ENCODE results near the gene TTF2. TPM values are rescaled to one million over a fixed set of nuclear protein-coding genes. Genes with fewer than 3 reads are reported as not detected.
A peak's percentile ranks its signal among the peaks of the same experiment; 100 is the strongest.
"Not testable (repeated sequence)": the region's sequence is repeated elsewhere in the genome, so short reads cannot be mapped to it uniquely, and the experiment has no call there.

TTF2 gene
- total RNA-seq, 1 experiment from 2014 or later, result 46.6 TPM

DNA sequence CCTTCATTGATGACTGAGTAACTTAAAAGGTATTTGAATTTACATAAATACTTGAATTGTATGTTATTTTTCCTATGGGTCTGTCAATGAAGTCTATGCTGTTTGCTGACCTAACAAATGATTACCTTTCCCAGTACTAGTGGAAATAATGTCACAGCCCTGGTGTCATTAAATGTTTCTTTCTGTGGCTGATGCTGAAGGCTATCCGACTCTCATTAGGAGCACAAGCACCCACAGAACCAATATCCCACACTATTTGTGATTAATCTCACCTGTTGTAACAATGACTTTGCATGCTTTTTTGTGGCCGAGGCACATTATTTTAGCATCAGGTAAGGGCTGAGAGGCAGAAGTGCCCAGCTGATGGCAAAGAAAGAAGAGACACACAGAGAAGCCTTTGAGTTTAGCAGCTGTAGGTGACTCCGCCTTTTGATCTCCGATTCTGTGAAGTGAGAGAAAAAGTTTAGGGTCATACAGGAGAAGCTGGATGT, 87.3 kb downstream of the TTF2 start:
- intact Hi-C loops (cut with micrococcal nuclease; ENCODE audit: unreplicated experiment), result loop anchor here (2.0 to 10.0 kb wide), 2 partner anchors 57 to 137 kb away; no protein-coding TSS in a partner anchor
- Mint-ChIP-seq H3K27me3 (ENCODE audit: unreplicated experiment) (no peaks in the 10 kb centered on the region), H3K36me3 (ENCODE audit: insufficient read depth, unreplicated experiment) (peaks cover 7% of the 10 kb centered on the region), H3K4me3 (ENCODE audit: low read depth, unreplicated experiment) (peak overlapping the region; percentile 59), H3K4me1 (ENCODE audit: low read depth, unreplicated experiment) (peaks cover 54% of the 10 kb centered on the region), H3K27ac (ENCODE audit: unreplicated experiment) (peak overlapping the region; percentile 95), H3K9me3 (ENCODE audit: low read depth, unreplicated experiment) (no peaks in the 10 kb centered on the region)
- BruUV-seq (replicated peaks), result no TSS peak
- DNase-seq, result no peak
- no peak for TF ChIP-seq CTCF (IDR thresholded peaks at IDR 0.05; ENCODE audit: unreplicated experiment)
- CTCF ChIA-PET, result interaction anchor here (1.0 to 1.3 kb wide), 2 partner anchors 63 to 138 kb away, joined by 4 to 5 read pairs; partner anchors contain the start of gene VTCN1

GRCh38 chr1:117147856-117148588, 87.9 kb downstream of the TTF2 start:
- BruUV-seq (replicated peaks), result no TSS peak
- Mint-ChIP-seq H3K9me3 (ENCODE audit: low read depth, unreplicated experiment) (no peaks in the 10 kb centered on the region), H3K4me3 (ENCODE audit: low read depth, unreplicated experiment) (no peak overlapping the region), H3K27me3 (ENCODE audit: unreplicated experiment) (no peaks in the 10 kb centered on the region), H3K36me3 (ENCODE audit: insufficient read depth, unreplicated experiment) (peaks cover 7% of the 10 kb centered on the region), H3K27ac (ENCODE audit: unreplicated experiment) (peak overlapping the region; percentile 95), H3K4me1 (ENCODE audit: low read depth, unreplicated experiment) (peaks cover 54% of the 10 kb centered on the region)
- intact Hi-C loops (cut with micrococcal nuclease; ENCODE audit: unreplicated experiment), result loop anchor here (2.0 to 10.0 kb wide), 2 partner anchors 57 to 137 kb away; no protein-coding TSS in a partner anchor
- no peak for TF ChIP-seq CTCF (IDR thresholded peaks at IDR 0.05; ENCODE audit: unreplicated experiment)
- DNase-seq, result no peak
- CTCF ChIA-PET, result interaction anchor here (1.3 kb wide), 1 partner anchor 137 kb away, joined by 4 read pairs; no protein-coding TSS in a partner anchor

DNA sequence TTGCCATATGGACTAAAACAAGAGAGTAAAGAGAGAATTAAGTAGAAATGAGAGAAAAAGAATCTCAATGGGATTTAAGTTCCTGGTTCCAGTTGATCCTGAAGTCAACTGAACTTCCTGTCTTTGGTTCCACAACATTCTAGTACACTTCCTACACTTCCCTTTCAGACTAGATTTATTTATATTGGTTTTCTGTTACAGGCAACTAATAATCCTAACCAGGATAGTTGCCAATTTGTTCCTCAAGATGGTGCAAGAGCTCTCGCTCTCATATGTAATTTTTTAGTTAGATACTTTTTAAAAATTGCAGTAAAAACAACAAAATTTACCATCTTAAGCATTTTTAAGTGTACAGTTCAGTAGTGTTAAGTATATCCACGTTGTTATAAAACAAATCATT, 90.2 kb downstream of the TTF2 start:
- Mint-ChIP-seq H3K4me3 (ENCODE audit: low read depth, unreplicated experiment) (no peak overlapping the region), H3K9me3 (ENCODE audit: low read depth, unreplicated experiment) (no peaks in the 10 kb centered on the region), H3K36me3 (ENCODE audit: insufficient read depth, unreplicated experiment) (peaks cover 7% of the 10 kb centered on the region), H3K27ac (ENCODE audit: unreplicated experiment) (no peak overlapping the region), H3K27me3 (ENCODE audit: unreplicated experiment) (no peaks in the 10 kb centered on the region), H3K4me1 (ENCODE audit: low read depth, unreplicated experiment) (peaks cover 54% of the 10 kb centered on the region)
- intact Hi-C loops (cut with micrococcal nuclease; ENCODE audit: unreplicated experiment), result no loop called here
- CTCF ChIA-PET, result interaction anchor here (1.0 kb wide), 1 partner anchor 134 kb away, joined by 4 read pairs; no protein-coding TSS in a partner anchor
- no peak for DNase-seq
- TF ChIP-seq CTCF (IDR thresholded peaks at IDR 0.05; ENCODE audit: unreplicated experiment), result no peak
- BruUV-seq (replicated peaks), result no TSS peak

- H3K4me1 Mint-ChIP-seq (ENCODE audit: low read depth, unreplicated experiment), result peaks cover 48% of the 10 kb centered on the region
- H3K4me3 Mint-ChIP-seq (ENCODE audit: low read depth, unreplicated experiment); H3K9me3 Mint-ChIP-seq (ENCODE audit: low read depth, unreplicated experiment); CTCF ChIA-PET; H3K27me3 Mint-ChIP-seq (ENCODE audit: unreplicated experiment); DNase-seq; H3K27ac Mint-ChIP-seq (ENCODE audit: unreplicated experiment); BruUV-seq (replicated peaks); H3K36me3 Mint-ChIP-seq (ENCODE audit: insufficient read depth, unreplicated experiment); intact Hi-C loops (cut with micrococcal nuclease; ENCODE audit: unreplicated experiment): not testable (repeated sequence)
Measured at GRCh38 chr1:117151305-117151704, 91.2 kb downstream of the TTF2 start.

Small RNA genes within 50 kb of the gene (microRNA-seq; reads per million reads assigned to microRNA genes)
- gene MIR942, result 82.3 reads per million, percentile 62 among the genes with 10 or more reads in this experiment

Other genes starting within 250 kb of the TTF2 start
- gene PTGFRN, start 150.4 kb upstream of the TTF2 start, total RNA-seq (2022), result 29.4 and 44.6 TPM in 2 replicates
- gene CD101, start 58.6 kb upstream of the TTF2 start, total RNA-seq (2022), result 0.31 and 0.76 TPM in 2 replicates
- gene TRIM45, start 61.4 kb downstream of the TTF2 start, total RNA-seq (2022), result 4.3 and 5.3 TPM in 2 replicates
- 35.7 and 39.1 TPM in 2 replicates for gene VTCN1, start 150.6 kb downstream of the TTF2 start, total RNA-seq (2022)

Data from Calu3 (cell line).